ENCODE data around the gene UNC119B.

UNC119B gene

DNA sequence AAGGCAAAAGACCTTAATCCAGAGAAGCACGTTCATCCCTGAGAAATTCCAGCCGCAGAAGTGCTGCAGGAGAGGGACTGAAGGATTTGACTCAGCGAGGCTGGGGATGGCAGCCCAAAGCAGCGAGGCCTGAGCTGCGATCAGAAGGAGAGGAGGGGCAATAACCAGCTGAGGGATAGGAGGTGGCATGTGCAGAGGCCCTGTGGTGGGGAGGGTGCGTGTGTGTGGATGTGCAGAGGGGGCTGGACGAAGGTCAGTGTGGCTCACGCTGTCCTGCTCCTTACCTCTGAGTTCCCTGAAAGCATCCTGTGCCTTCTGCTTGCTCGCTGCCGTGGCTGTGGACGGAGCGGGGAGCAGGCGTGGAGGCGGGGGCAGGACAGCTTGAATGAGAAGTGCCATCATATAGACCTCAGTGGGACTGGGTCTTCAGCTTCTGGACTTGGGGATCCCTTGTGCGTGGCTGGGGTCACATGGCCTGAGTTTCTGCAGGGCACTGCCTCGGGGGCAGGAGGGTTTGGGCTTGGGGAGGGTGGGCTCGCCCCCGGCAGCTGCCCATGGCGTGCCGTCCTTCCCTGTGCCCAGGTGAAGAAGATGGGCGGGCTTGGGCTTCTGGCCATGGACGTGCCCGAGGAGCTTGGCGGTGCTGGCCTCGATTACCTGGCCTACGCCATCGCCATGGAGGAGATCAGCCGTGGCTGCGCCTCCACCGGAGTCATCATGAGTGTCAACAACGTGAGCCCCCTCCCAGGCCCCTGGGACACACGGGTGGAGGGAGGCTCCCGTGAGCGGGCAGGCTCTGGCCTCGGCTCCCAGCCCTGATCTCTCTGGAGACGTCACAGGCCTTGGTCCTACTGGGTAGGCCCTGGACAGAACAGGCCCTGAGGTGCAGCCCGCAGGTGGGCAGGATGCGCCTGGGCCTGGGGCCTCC lies 26.4 kb downstream of the UNC119B start:
- CTCF ChIA-PET = no interaction called here
- POLR2A ChIA-PET = no interaction called here
- no peak for DNase-seq (ENCODE audit: extremely low spot score)
- TF ChIP-seq, protein P1, sequence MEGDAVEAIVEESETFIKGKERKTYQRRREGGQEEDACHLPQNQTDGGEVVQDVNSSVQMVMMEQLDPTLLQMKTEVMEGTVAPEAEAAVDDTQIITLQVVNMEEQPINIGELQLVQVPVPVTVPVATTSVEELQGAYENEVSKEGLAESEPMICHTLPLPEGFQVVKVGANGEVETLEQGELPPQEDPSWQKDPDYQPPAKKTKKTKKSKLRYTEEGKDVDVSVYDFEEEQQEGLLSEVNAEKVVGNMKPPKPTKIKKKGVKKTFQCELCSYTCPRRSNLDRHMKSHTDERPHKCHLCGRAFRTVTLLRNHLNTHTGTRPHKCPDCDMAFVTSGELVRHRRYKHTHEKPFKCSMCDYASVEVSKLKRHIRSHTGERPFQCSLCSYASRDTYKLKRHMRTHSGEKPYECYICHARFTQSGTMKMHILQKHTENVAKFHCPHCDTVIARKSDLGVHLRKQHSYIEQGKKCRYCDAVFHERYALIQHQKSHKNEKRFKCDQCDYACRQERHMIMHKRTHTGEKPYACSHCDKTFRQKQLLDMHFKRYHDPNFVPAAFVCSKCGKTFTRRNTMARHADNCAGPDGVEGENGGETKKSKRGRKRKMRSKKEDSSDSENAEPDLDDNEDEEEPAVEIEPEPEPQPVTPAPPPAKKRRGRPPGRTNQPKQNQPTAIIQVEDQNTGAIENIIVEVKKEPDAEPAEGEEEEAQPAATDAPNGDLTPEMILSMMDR (IDR thresholded peaks at IDR 0.05; ENCODE audit: control extremely low read depth, extremely low read depth, low read depth, missing control alignments) = no peak

DNA sequence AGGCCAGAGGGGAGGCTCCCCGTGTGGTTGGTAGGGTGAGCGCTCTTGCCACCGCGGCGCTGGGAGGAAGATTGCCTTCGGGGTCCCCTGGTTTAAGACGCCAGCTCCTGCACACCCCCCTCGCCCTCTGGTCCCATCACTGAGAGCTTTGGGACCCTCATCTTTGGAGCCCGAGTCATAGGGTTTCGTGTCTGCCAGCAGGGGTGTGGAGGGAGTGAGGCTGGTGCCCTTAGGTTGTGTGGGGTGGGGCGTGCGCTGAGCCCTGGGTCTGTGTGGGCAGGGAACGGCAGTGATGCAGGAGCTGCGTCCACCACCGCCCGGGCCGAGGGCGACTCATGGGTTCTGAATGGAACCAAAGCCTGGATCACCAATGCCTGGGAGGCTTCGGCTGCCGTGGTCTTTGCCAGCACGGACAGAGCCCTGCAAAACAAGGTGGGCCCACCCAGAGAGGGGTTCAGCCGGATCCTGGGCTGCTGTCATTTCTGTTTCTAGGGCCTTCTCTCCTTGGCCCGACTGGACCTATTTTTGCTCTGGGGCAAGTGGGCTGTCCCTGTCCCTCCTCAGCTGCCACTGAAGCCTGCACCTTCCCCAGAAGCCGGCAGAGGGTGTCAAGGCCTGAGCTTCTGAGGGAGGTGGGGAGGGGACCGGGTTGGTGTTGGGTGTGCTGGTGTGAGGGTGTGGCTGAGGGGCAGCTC lies 27.4 kb downstream of the UNC119B start:
- TF ChIP-seq, protein P1 (IDR thresholded peaks at IDR 0.05; ENCODE audit: control extremely low read depth, extremely low read depth, low read depth, missing control alignments) = no peak
- CTCF ChIA-PET = interaction anchor here (1.1 kb wide), 1 partner anchor 358 kb away, joined by 3 read pairs; no protein-coding TSS in a partner anchor
- no peak for DNase-seq (ENCODE audit: extremely low spot score)
- POLR2A ChIA-PET = no interaction called here

- ChIA-PET CTCF (interaction anchor here (1.0 to 1.8 kb wide), 4 partner anchors 10 to 358 kb away, joined by 3 to 5 read pairs (median 4); no protein-coding TSS in a partner anchor), POLR2A (no interaction called here)
- no peak for DNase-seq (ENCODE audit: extremely low spot score)
- TF ChIP-seq, protein P1 (IDR thresholded peaks at IDR 0.05; ENCODE audit: control extremely low read depth, extremely low read depth, low read depth, missing control alignments) = no peak
Observed at GRCh38 chr12:120738252-120739030, 28.2 kb downstream of the UNC119B start.

DNA sequence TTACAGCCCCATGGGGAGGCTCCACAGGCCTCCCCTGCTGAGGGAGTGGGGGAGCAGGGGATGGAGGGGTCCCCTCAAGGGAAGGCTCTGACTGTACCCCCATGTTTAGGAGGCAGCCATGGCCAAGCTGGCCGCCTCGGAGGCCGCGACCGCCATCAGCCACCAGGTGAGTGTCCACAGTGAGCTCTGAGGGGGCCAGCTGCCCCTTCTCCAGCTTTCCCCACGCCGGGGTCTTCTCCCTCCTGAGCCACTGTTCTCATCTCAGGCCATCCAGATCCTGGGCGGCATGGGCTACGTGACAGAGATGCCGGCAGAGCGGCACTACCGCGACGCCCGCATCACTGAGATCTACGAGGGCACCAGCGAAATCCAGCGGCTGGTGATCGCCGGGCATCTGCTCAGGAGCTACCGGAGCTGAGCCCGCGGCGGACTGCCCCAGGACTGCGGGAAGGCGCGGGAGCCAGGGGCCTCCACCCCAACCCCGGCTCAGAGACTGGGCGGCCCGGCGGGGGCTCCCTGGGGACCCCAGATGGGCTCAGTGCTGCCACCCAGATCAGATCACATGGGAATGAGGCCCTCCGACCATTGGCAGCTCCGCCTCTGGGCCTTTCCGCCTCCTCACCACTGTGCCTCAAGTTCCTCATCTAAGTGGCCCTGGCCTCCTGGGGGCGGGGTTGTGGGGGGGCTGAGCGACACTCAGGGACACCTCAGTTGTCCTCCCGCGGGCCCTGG lies 28.9 kb downstream of the UNC119B start:
- TF ChIP-seq, protein P1 (IDR thresholded peaks at IDR 0.05; ENCODE audit: control extremely low read depth, extremely low read depth, low read depth, missing control alignments) = no peak
- CTCF ChIA-PET = interaction anchor here (1.0 to 1.8 kb wide), 4 partner anchors 9 to 357 kb away, joined by 3 to 5 read pairs (median 4); no protein-coding TSS in a partner anchor
- POLR2A ChIA-PET = no interaction called here
- no peak for DNase-seq (ENCODE audit: extremely low spot score)

- no peak for DNase-seq (ENCODE audit: extremely low spot score)
- POLR2A ChIA-PET = no interaction called here
- TF ChIP-seq, protein P1 (IDR thresholded peaks at IDR 0.05; ENCODE audit: control extremely low read depth, extremely low read depth, low read depth, missing control alignments) = no peak
- CTCF ChIA-PET = interaction anchor here (1.4 to 1.8 kb wide), 2 partner anchors 11 to 91 kb away, joined by 4 to 5 read pairs; no protein-coding TSS in a partner anchor
Observed at GRCh38 chr12:120739821-120740613, 29.8 kb downstream of the UNC119B start.
